Mesendoderm (in vitro differentiated cells): ENCODE measurements around the gene MGAT5B.

Experiments used
- DNase-seq: peaks from one replicate; pipeline ENCODE4 v3.0.0; 2013
- H2AK5ac ChIP-seq: 2 replicates; pipeline ENCODE4 v1.6.1; 2013; ENCODE audit warnings: low read length, inconsistent platforms
- H2BK120ac ChIP-seq: 2 replicates; pipeline ENCODE4 v1.6.1; 2013; ENCODE audit warnings: low read depth, mild to moderate bottlenecking, low read length, moderate library complexity, mixed read lengths
- H2BK15ac ChIP-seq: replicated peaks from 2 replicates; pipeline ENCODE4 v1.6.1; 2013; ENCODE audit warnings: low read depth, mild to moderate bottlenecking, moderate library complexity
- H2BK5ac ChIP-seq: 2 replicates; pipeline ENCODE4 v1.6.1; 2013; ENCODE audit warnings: low read length, inconsistent platforms
- H3K18ac ChIP-seq: 2 replicates; pipeline ENCODE4 v1.6.1; 2013; ENCODE audit warnings: mild to moderate bottlenecking, low read length, mixed read lengths
- H3K23ac ChIP-seq: one replicate; pipeline ENCODE4 v1.6.1; 2013; ENCODE audit warnings: low read length
- H3K27ac ChIP-seq: 2 replicates; pipeline ENCODE4 v1.5.1; 2013; ENCODE audit warnings: low read depth, mild to moderate bottlenecking, inconsistent platforms, low read length, moderate library complexity
- H3K27me3 ChIP-seq: 2 replicates; pipeline ENCODE4 v1.6.1; 2013; ENCODE audit warnings: low read length, control low read depth, mild to moderate bottlenecking, inconsistent platforms; ENCODE audit not compliant: insufficient read depth, poor library complexity
- H3K36me3 ChIP-seq: 2 replicates; pipeline ENCODE4 v1.6.1; 2013; ENCODE audit warnings: low read length, inconsistent platforms; ENCODE audit not compliant: control insufficient read depth, insufficient read depth
- H3K4ac ChIP-seq: one replicate; pipeline ENCODE4 v1.6.1; 2013; ENCODE audit warnings: low read depth, mild to moderate bottlenecking, low read length, moderate library complexity
- H3K4me1 ChIP-seq: 2 replicates; pipeline ENCODE4 v1.6.1; 2013; ENCODE audit warnings: low read depth, low read length, inconsistent platforms; ENCODE audit not compliant: control insufficient read depth
- H3K4me2 ChIP-seq: 2 replicates; pipeline ENCODE4 v1.6.1; 2013; ENCODE audit warnings: low read length
- H3K4me3 ChIP-seq: 2 replicates; pipeline ENCODE4 v1.5.1; 2013; ENCODE audit warnings: mild to moderate bottlenecking, low read length
- H3K56ac ChIP-seq: one replicate; pipeline ENCODE4 v1.6.1; 2013; ENCODE audit warnings: low read length
- H3K79me1 ChIP-seq: 2 replicates; pipeline ENCODE4 v1.6.1; 2013; ENCODE audit warnings: low read length, inconsistent platforms
- H3K79me2 ChIP-seq: 2 replicates; pipeline ENCODE4 v1.6.1; 2013; ENCODE audit warnings: mild to moderate bottlenecking, low read length; ENCODE audit not compliant: control insufficient read depth, insufficient read depth
- H3K9ac ChIP-seq: 2 replicates; pipeline ENCODE4 v1.6.1; 2013; ENCODE audit warnings: low read length, inconsistent platforms
- H4K5ac ChIP-seq: one replicate; pipeline ENCODE4 v1.6.1; 2013; ENCODE audit warnings: low read length
- H4K8ac ChIP-seq: one replicate; pipeline ENCODE4 v1.6.1; 2013; ENCODE audit warnings: low read depth, mild to moderate bottlenecking, control low read depth, low read length, moderate library complexity
- WGBS: extraction: QIAGEN DNeasy Blood & Tissue Kit; methylation state at CpG from one replicate; pipeline ENCODE4 v1.1.7; 2013; ENCODE audit warnings: low lambda C conversion rate, missing lambda C conversion rate; ENCODE audit not compliant: insufficient coverage; ENCODE audit errors: extremely low coverage; 5-methylcytosine and 5-hydroxymethylcytosine counted together

MGAT5B gene

GRCh38 chr17:76982408-76983074, 114.3 kb downstream of the MGAT5B start:
- Histone ChIP-seq H4K5ac (no peak overlapping the region), H4K8ac (no peak overlapping the region), H3K36me3 (no peaks in the 10 kb centered on the region), H3K56ac (no peak overlapping the region), H2BK15ac (no peak overlapping the region), H3K18ac (no peak overlapping the region), H2BK120ac (no peak overlapping the region), H3K27me3 (no peaks in the 10 kb centered on the region), H3K4me1 (no peaks in the 10 kb centered on the region), H3K4ac (no peak overlapping the region), H3K4me2 (no peak overlapping the region), H2AK5ac (no peak overlapping the region), H3K4me3 (no peak overlapping the region), H3K9ac (no peak overlapping the region), H3K79me2 (no peaks in the 10 kb centered on the region), H3K23ac (no peak overlapping the region), H3K27ac (no peak overlapping the region), H3K79me1 (no peaks in the 10 kb centered on the region), H2BK5ac (no peak overlapping the region)
- DNase-seq, result no peak
- no CpG with 5 or more reads among the region's 10 CpGs for WGBS

GRCh38 chr17:76983075-76983775, 115.0 kb downstream of the MGAT5B start:
- Histone ChIP-seq H3K9ac (no peak overlapping the region), H3K79me2 (no peaks in the 10 kb centered on the region)
- no peak for DNase-seq

GRCh38 chr17:76986365-76986764, 118.2 kb downstream of the MGAT5B start:
- Histone ChIP-seq H4K5ac (no peak overlapping the region), H3K23ac (no peak overlapping the region), H3K4me2 (no peak overlapping the region), H2BK5ac (no peak overlapping the region), H2BK120ac (no peak overlapping the region), H3K27me3 (no peaks in the 10 kb centered on the region), H3K4me1 (no peaks in the 10 kb centered on the region), H3K4me3 (no peak overlapping the region), H2BK15ac (no peak overlapping the region), H3K9ac (no peak overlapping the region), H4K8ac (no peak overlapping the region), H3K18ac (no peak overlapping the region), H3K27ac (no peak overlapping the region), H3K4ac (no peak overlapping the region), H3K79me2 (no peaks in the 10 kb centered on the region), H2AK5ac (no peak overlapping the region), H3K36me3 (no peaks in the 10 kb centered on the region), H3K79me1 (no peaks in the 10 kb centered on the region), H3K56ac (no peak overlapping the region)
- no CpG with 5 or more reads among the region's 8 CpGs for WGBS
- DNase-seq, result no peak

More at GRCh38 chr17:76983075-76983775, 115.0 kb downstream of the MGAT5B start:
- Histone ChIP-seq H4K8ac (no peak overlapping the region), H3K56ac (peak overlapping the region; percentile 31), H3K27ac (no peak overlapping the region), H4K5ac (no peak overlapping the region), H3K36me3 (no peaks in the 10 kb centered on the region), H3K4me2 (no peak overlapping the region), H3K4me1 (no peaks in the 10 kb centered on the region), H3K4me3 (no peak overlapping the region), H3K79me1 (no peaks in the 10 kb centered on the region), H3K23ac (no peak overlapping the region), H3K27me3 (no peaks in the 10 kb centered on the region), H3K18ac (no peak overlapping the region), H2BK120ac (no peak overlapping the region), H2BK15ac (no peak overlapping the region), H2BK5ac (no peak overlapping the region), H2AK5ac (no peak overlapping the region), H3K4ac (no peak overlapping the region)
- no CpG with 5 or more reads among the region's 17 CpGs for WGBS

GRCh38 chr17:76987486-76988093, 119.4 kb downstream of the MGAT5B start:
- Histone ChIP-seq H3K4ac (no peak overlapping the region), H3K23ac (no peak overlapping the region), H4K8ac (no peak overlapping the region), H3K56ac (no peak overlapping the region), H2BK120ac (no peak overlapping the region), H3K27ac (no peak overlapping the region), H3K79me1 (no peaks in the 10 kb centered on the region), H4K5ac (no peak overlapping the region), H2AK5ac (no peak overlapping the region), H2BK15ac (no peak overlapping the region), H2BK5ac (no peak overlapping the region), H3K18ac (no peak overlapping the region), H3K4me3 (no peak overlapping the region), H3K4me1 (no peaks in the 10 kb centered on the region), H3K79me2 (no peaks in the 10 kb centered on the region), H3K9ac (no peak overlapping the region), H3K27me3 (no peaks in the 10 kb centered on the region), H3K4me2 (no peak overlapping the region), H3K36me3 (no peaks in the 10 kb centered on the region)
- DNase-seq, result no peak
- WGBS, result no CpG with 5 or more reads among the region's 15 CpGs

- Histone ChIP-seq H3K27ac (no peak overlapping the region), H2BK120ac (no peak overlapping the region), H3K4me3 (no peak overlapping the region), H4K5ac (no peak overlapping the region), H3K4ac (no peak overlapping the region), H3K18ac (no peak overlapping the region), H3K56ac (no peak overlapping the region), H4K8ac (no peak overlapping the region), H3K9ac (no peak overlapping the region), H3K79me2 (no peaks in the 10 kb centered on the region), H2BK5ac (no peak overlapping the region), H2BK15ac (no peak overlapping the region), H3K27me3 (no peaks in the 10 kb centered on the region), H3K79me1 (no peaks in the 10 kb centered on the region), H3K36me3 (no peaks in the 10 kb centered on the region), H2AK5ac (no peak overlapping the region), H3K4me2 (no peak overlapping the region), H3K4me1 (no peaks in the 10 kb centered on the region), H3K23ac (no peak overlapping the region)
- no peak for DNase-seq
- no CpG with 5 or more reads among the region's 13 CpGs for WGBS
Observed at GRCh38 chr17:76988796-76989195, 120.6 kb downstream of the MGAT5B start.
